Measurements from ENCODE around the gene DUSP12.

The DUSP12 gene

DNA sequence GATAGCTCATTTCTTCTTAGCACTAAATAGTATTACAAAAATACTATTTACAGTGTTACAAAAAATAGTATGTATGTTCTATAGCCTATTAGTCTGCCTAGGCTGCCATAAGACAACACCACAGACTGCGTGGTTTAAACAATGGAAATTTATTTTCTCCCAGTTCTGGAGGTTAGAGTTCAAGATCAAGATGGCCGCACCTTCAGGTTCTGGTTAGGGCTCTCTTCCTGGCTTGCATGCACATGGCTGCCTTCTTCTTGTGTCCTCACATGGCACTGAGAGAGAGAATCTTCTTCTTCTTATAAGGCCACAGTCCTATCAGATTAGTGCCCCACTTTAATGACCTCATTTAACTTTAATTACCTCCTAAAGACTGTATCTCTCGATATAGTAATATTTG is 20.7 kb downstream of the DUSP12 start:
- H3K4me3 ChIP-seq (ENCODE audit: low read length), result no peak overlapping the region
- no peak for DNase-seq (ENCODE audit: low read depth)
- TF ChIP-seq CTCF (conservative IDR thresholded peaks at IDR 0.05; ENCODE audit: low read depth, low read length), result no peak

GRCh38 chr1:161771161-161771560 is 21.6 kb downstream of the DUSP12 start:
- TF ChIP-seq CTCF (conservative IDR thresholded peaks at IDR 0.05; ENCODE audit: low read depth, low read length), result no peak
- no peak overlapping the region for H3K4me3 ChIP-seq (ENCODE audit: low read length)
- DNase-seq (ENCODE audit: low read depth), result no peak

DNA sequence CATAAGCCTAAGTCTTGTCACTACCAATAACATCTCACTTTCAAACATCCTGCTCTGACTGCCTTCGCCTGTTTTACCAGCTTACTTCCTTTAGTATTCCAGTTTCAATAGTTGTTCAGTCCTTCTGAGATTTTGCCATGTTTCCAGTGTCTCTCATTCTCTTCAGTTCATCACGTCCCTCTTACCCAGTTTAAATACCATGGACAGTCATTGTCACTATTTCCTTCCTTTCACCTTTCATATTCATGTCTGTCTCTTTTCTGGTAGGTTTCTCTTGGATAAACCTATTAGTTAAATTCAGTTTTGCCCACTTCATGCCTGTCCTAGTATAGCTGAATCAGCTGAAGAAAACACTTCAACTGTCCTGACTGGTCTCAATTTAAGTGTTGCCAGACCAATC is 22.4 kb downstream of the DUSP12 start:
- no peak overlapping the region for H3K4me3 ChIP-seq (ENCODE audit: low read length)
- no peak for DNase-seq (ENCODE audit: low read depth)
- no peak for TF ChIP-seq CTCF (conservative IDR thresholded peaks at IDR 0.05; ENCODE audit: low read depth, low read length)

GRCh38 chr1:161772397-161772796 is 22.8 kb downstream of the DUSP12 start:
- no peak for TF ChIP-seq CTCF (conservative IDR thresholded peaks at IDR 0.05; ENCODE audit: low read depth, low read length)
- no peak for DNase-seq (ENCODE audit: low read depth)
- H3K4me3 ChIP-seq (ENCODE audit: low read length), result no peak overlapping the region

- TF ChIP-seq CTCF (conservative IDR thresholded peaks at IDR 0.05; ENCODE audit: low read depth, low read length), result no peak
- DNase-seq (ENCODE audit: low read depth), result no peak
- H3K4me3 ChIP-seq (ENCODE audit: low read length), result no peak overlapping the region
Observed at GRCh38 chr1:161773791-161774190, 24.2 kb downstream of the DUSP12 start.

DNA sequence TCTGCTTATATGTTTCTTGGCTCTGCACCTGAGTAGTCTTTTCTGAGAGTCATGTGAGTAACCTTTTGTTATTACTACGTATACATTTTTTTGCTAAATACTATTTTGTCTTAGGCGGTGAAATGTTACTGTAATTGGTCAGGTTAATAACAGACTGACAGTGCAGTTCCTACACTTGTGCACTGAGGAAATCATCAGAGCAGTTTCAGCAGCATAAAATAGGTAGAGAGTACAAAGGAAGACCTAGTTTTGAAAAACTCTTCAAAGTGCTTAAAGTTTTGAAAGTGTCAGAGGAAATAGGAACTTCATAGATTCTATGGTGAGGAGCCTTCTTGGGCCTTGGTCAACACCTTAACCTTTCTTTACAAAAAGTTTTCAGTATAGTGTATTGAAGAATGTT is 27.7 kb downstream of the DUSP12 start:
- DNase-seq (ENCODE audit: low read depth), result no peak
- TF ChIP-seq CTCF (conservative IDR thresholded peaks at IDR 0.05; ENCODE audit: low read depth, low read length), result no peak
- H3K4me3 ChIP-seq (ENCODE audit: low read length), result no peak overlapping the region

GRCh38 chr1:161778522-161778921 is 28.9 kb downstream of the DUSP12 start:
- TF ChIP-seq CTCF (conservative IDR thresholded peaks at IDR 0.05; ENCODE audit: low read depth, low read length), result no peak
- H3K4me3 ChIP-seq (ENCODE audit: low read length), result no peak overlapping the region
- no peak for DNase-seq (ENCODE audit: low read depth)
